GM12892 (cell line): ENCODE results near the gene MFAP3L.

Experiments
- POLR2A ChIP-seq: IDR thresholded peaks from 2 replicates; pipeline ENCODE4 v1.6.1; 2011; ENCODE audit warnings: low read depth, low read length, control low read depth
- POLR2AphosphoS5 ChIP-seq: IDR thresholded peaks from 2 replicates; pipeline ENCODE4 v1.6.1; 2011; ENCODE audit warnings: low read depth, low read length, control low read depth
- TAF1 ChIP-seq: IDR thresholded peaks from 2 replicates; pipeline ENCODE4 v1.6.1; 2011; ENCODE audit warnings: low read depth, mild to moderate bottlenecking, control low read depth, low read length, borderline replicate concordance

GRCh38 chr4:169971456-169972015 lies 54.7 kb downstream of the MFAP3L start:
- no peak for TF ChIP-seq POLR2A
- TF ChIP-seq POLR2AphosphoS5, result no peak
- TF ChIP-seq TAF1, result no peak
